HG02885 (cell line): Measurements from ENCODE around the gene GCAT.

Experiments
- ATAC-seq: cut with Tn5 transposase; IDR thresholded peaks from one replicate; pipeline ENCODE4 v1.9.1; 2021; ENCODE audit warnings: mild to moderate bottlenecking; ENCODE audit not compliant: unreplicated experiment, poor library complexity

GCAT gene

DNA sequence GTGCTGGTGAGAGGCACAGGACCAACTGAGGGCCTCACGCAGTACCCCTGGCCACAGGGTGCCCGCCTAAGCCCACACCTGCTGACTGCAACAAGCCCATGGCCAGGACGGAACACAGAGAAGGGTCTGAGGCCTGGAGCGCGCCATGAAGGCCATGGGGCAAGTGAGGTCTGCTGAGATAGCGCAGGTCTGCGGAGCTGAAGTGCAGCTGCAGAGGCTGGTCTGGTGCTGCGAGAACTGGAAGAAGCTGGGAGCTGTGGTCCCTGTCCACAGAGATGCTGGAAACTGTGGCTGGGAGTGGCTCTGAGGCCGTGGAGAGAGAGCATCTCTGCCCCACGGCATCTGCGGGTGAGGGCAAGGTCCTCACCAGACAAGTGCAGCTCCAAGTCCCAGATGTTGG lies 23.7 kb downstream of the GCAT start:
- ATAC-seq = no peak

DNA sequence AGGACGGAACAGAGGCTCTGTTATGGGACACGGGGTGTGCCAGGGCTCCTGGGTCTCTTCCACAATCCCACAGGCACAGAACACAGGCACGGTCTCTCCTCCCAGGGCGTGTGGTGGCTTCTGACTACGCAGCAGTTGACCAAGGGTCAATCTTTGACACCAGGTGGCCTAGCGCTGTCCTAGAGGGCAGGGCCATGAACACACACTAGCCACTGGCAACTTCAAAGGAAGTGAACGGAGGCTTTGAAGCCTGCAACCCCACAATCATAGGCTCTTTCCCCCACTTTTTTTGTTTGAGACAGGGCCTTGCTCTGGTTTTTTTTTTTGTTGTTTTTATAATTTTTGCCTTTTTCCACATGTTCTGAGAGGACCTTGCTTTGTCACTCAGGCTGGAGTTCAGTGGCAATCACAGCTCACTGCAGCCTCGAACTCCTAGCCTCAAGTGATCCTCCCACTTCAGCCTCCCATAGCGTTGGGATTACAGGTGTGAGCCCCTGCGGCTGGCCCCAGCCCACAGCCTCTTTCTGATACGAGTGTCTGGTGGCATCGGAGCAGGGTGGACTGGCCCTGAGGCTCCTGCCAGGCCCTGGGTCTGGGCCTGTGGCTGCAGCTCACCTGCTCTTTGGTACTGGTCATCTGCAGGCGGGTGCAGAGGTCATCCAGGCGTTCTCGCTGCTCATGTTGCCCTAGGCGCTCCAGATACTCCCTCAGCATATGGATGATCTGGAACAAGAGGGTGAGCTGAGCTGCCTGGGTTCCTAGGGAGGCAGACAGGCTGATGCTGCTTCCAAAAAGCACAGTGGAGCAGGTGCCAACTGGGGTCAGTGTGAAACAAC lies 24.5 kb downstream of the GCAT start:
- ATAC-seq = no peak

DNA sequence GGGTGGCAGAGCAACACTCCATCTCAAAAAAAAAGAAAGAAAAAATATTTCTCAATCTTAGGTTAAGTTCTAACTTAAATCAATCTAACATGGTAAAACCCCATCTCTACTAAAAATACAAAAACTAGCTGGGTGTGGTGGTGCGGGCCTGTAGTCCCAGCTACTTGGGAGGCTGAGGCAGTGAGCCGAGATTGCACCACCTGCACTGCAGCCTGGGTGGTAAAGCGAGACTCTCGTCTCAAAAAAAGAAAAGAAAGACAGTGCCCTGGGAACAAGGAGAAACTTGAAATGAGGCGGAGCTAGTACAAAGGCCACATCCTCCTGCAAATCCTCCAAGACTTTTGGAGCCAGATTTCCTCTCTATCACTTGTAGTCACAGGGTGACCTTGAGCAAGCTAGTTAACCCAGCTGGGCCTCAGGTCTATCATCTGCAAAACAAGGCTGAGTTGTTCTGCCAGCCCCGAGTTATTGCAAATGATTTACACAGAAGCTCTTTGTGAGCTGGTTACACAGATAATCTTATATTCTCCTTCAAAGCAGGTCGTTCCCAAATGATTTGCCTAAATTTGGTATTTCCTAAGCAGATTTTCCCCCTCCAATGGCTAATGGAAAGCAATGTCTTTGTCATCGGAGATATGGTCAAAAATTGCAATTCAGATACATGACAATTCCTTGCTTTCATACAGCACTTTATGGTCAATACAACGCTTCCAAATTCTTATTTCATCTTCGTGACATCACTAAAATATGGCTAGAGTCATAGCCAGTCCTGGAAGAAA lies 34.5 kb downstream of the GCAT start:
- ATAC-seq = no peak

DNA sequence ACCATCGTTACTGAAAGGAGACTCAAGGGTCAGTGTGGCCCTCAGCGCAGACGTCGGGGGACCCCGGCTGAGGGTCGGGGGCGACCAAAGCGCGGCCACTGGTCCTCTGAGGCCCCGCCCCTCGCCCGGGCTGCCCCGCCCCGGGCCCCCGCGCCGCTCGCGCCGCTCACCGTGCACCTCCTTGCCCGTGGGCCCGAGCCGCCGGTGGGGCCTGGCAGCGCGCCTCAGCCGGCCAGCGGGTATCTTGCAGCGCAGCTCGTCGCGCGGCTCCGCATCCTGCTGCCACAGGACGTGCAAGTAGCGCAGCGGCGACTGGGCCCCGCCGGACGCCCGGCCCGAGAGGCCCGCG lies 36.0 kb downstream of the GCAT start:
- ATAC-seq = peak; percentile 41

DNA sequence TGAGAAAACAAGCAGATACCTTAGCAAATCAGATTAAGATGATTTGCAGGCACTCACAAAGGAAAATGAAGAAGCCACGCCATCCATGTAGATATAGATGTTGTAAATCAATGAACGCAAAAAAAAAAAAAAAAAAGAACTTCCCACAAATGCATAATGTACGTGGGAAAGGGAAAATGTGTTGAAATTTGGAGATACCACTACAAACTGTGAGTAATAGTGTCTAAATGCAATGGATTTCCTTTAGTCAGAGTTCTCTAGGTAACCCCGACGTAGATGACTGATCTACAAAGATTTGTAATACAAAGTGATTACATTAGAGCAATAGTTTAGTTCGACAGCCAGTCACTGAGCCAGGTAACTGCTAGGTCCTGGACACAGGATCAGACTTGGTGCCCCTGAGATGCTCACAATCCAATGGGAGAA lies 37.2 kb downstream of the GCAT start:
- no peak for ATAC-seq

DNA sequence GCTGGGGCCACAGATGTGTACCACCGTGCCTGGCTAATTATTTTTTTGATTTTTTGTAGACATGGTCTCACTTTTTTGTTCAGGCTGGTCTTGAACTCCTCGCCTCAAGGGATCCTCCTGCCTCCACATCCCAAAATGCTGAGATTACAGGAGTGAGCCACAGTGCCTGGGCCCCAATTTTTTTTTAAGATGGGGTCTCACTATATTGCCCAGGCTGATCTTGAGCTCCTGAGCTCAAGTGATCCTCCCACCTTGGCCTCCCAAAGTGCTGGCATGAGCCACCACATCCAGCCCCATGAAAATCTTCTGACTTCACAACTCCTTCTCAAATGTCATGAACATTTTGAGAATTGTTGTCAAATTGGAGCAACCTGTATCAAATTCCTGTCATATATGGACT lies 38.7 kb downstream of the GCAT start:
- ATAC-seq = no peak

DNA sequence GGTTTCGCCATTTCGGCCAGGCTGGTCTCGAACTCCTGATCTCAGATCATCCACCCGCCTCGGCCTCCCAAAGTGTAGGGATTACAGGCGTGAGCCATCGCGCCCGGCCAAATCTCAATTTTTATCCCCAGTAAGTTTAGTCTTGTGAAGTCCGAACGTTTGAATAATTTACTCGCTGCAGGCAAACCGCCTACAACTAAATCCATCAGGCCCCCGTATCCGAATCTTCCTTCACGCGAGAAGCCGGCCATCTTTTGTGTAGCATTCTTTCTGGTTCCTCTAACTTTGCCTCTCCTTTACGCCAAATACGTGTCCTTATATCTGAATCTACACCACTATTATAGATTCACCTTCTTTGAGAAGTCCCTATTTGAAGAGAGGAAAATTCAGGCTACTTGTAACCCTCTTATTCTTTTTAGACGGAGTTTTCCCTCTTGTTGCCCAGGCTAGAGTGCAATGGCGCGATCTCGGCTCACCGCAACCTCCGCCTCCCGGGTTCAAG lies 40.9 kb downstream of the GCAT start:
- no peak for ATAC-seq

DNA sequence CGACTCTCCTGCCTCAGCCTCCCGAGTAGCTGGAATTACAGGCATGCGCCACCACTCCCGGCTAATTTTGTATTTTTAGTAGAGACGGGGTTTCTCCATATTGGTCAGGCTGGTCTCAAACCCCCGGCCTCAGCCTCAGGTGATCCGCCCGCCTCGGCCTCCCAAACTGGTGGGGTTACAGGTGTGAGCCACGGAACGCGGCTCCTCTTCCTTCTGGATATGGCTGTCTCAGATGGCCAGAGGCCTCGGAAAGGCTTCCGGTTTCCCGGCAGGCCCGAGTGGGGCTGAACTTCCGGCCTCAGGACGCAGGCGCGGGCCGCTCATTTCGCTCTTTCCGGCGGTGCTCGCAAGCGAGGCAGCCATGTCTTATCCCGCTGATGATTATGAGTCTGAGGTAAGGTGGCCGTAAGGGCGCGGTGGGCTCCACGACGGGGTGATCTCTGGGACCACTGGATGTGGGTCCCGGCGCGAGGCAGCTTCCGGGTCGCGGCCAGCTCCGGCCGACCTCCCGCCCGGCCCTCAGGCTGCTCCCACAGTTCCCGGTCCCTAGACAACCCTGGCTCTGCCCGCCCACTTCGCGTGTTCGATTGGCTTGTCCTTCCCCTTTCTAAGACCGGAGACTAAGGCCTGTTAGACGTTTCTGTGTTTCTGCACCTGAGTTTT lies 41.5 kb downstream of the GCAT start, which contains the start of gene EIF3L:
TSS of gene EIF3L (plus strand) at position 331 of the 663 bp plus-strand sequence. CDS start at position 362, 31 bp downstream.
- ATAC-seq = peak; percentile 63

DNA sequence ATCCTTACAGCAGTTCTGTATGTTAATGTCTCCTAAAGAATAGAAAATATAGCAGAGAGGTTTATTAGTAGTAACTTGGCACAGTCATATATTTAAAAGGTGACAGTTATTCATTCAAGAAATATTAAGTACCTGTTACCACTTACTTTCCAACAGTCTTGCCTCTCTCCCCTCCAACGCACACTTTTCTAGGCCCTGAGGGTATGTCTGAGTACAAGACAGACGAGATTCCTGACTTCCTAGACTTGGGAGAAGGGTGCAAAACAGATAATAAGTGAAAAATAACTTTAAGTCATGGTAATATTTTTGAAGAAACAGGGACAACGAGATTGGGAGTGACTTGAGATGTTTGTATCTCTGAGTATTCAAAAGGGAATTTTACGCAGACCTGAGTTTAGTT lies 43.1 kb downstream of the GCAT start:
- ATAC-seq = no peak

DNA sequence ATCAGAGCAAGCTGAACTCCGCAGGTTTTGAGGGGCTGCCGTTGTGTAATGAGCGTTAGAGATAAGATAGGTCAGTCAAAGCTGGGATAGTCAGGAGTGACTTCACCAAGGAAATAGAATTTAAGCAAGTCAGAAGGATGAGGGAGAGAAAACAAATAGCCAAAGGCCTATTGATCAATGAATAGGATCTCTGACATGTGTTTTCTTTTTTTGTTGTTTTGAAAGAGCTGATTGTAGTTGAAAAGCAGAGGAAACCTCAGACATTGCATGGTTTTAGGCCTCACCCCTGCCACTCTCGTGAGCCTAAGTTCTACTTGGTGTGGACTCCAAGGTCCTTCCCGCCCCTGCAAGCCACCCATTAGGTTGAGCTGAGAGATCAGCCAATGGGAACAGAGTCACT lies 44.7 kb downstream of the GCAT start:
- no peak for ATAC-seq

DNA sequence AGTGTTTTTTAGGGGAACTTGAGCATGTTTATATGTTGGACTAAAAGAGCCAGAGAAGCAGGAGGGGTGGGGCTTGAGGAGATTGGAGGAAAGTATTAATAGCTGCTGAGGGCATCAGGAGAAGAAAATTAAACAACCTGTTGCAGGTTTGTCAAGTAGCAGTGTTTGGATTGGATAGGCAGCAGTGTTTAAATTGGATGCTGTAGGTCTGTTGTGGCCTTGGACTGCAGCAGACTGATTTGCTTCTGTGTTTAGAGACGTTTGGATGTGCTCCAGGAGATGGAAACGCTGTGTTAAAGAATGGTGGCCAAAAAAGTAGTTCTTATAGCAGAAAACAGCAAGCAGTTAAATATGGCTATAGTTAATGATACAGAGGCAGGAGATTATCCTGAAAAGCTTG lies 47.2 kb downstream of the GCAT start:
- ATAC-seq = no peak

DNA sequence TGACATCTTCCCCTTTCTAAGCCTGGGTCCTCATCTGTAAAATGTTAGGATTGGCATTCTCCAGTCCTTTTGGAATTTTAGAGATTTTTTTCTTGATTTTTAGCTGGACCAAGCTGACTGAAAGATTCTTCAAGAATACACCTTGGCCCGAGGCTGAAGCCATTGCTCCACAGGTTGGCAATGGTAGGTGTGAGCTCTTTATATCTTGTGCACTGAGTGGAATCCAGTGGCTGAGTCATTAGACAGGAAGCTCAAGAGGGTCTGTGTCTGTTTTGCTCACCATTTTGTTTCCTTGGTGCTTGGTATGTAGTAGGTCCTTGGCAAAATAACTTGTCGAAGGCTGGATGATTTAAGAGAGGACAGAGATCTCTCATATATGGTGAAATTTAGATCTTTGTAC lies 47.7 kb downstream of the GCAT start:
- no peak for ATAC-seq

DNA sequence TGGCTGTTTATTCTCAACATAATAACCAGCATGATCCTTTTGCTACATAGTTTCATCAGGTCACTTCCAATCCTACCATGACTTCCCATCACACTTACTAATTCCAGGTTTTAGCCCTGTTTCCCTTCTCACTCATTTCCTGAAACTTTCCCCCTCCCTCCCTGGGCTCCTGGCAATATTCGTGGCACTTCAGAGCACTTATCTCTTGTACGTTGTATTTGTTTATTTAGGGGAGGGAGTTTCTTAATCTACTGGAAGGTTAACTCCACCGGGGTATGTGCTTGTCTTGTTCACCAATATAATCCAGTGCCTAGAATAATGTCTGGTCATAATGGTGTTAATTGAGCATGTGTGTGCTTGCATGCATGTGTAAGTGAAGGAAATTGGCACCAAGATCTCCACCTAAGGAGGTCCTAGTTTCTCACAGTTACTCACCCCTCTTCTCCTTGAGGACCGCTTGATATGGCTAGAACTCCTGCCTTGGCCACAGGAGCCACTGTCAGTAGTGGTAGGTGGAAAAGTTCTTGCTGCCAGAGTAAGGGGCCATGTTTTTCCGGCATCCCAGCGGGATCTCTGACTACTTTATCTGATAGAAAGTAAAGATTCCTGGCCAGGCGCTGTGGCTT lies 53.2 kb downstream of the GCAT start:
- no peak for ATAC-seq

DNA sequence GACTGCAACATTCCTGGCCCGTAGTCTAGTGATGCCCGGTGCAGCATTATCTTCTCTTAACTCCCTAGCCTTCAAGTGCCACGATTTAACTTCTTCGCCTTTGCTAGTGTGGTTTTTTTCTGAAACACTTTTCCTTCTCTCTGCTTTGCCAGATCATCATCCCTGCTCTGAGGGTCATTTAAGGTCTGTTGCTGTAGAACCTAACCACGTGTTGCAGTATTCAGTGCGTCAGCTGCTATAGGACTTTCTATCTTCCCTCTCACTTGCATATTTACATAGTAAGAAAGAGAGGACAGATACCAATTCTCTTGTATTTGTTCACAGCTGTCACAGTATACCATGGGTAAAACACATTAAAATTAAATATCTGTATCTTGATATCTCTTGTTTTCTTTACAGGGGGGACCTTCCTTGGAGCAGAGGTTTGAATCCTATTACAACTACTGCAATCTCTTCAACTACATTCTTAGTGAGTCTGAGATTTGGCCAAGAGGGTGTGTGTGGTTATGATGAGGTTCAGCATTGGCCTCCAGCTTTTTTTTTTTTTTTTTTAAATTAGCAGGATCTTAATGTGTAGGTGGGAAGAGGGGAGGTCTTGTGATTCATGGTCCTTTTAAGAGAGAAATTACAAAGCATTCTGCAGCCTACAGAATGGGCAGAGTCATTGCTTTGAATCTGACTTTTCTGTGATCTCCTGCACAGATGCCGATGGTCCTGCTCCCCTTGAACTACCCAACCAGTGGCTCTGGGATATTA lies 55.0 kb downstream of the GCAT start:
- ATAC-seq = no peak

DNA sequence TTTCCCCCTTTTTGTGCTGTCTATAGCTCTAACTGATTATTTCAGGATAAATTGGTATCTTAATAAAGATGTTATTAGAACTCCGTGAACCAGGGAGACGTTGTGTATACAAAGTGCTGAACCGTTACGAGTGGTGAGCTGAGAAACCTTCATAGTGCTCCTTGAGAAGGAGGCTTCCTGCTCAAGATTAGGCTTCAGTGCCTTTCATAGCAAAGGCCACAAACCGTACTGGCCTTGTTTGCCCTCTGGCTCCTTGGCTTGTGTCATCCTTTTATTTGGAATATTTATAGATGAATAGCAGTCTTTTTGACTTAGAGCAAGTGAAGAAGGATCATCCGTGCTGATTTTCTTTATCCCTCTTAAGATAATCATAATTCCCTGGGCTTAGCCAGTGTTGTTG lies 57.8 kb downstream of the GCAT start:
- no peak for ATAC-seq
